Muscle layer of duodenum (tissue), 2 donors: ENCODE data around the gene HPGD.

ENCODE experiments used
- H3K27ac ChIP-seq: one replicate; pipeline ENCODE4 v1.7.0; 2013; ENCODE audit warnings: mild to moderate bottlenecking, low read length
- H3K27me3 ChIP-seq: one replicate; pipeline ENCODE4 v1.7.0; 2013; ENCODE audit warnings: low read depth, mild to moderate bottlenecking, control low read depth, low read length
- H3K36me3 ChIP-seq, 2 donors: one replicate each; pipeline ENCODE4 v1.7.0; 2013; ENCODE audit warnings: low read length in 2 of 2, control low read depth in 1 of 2, mild to moderate bottlenecking in 1 of 2; ENCODE audit not compliant: insufficient read depth in 2 of 2, control insufficient read depth in 1 of 2
- H3K4me1 ChIP-seq, 2 donors: one replicate each; pipeline ENCODE4 v1.7.0; 2013; ENCODE audit warnings: low read length in 2 of 2, mild to moderate bottlenecking in 2 of 2, control low read depth in 1 of 2, moderate library complexity in 1 of 2; ENCODE audit not compliant: insufficient read depth in 2 of 2, control insufficient read depth in 1 of 2
- H3K4me3 ChIP-seq, 2 donors: one replicate each; pipeline ENCODE4 v1.7.0; 2013; ENCODE audit warnings: low read length in 2 of 2, low read depth in 1 of 2, mild to moderate bottlenecking in 1 of 2
- H3K9me3 ChIP-seq, 2 donors: one replicate each; pipeline ENCODE4 v1.7.0; 2013; ENCODE audit warnings: low read length in 2 of 2, control low read depth in 1 of 2, mild to moderate bottlenecking in 1 of 2; ENCODE audit not compliant: control insufficient read depth in 1 of 2
- donor health status: healthy.

Gene HPGD

DNA sequence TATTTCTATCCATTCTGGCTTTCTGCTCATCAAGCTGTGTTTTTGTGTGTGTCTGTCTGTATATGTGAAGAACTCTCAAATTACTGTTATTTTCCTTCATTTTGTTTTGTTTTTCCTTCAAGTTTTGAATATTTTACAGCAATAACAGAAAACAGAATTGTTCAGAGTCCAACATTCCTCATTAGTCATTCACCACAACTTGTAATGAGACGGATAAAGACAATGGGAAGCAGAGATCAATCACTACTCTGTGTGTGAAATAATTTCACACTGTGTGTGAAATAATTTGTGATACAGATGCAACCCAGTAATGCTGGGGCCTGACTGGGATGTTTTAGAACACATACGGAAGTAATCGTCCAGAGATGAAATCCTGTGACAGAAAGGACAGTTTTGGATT, 55.2 kb downstream of the HPGD start:
- H3K27ac ChIP-seq: no peak overlapping the region
- H3K9me3 ChIP-seq: peaks cover 3% of the 10 kb centered on the region in 2 donors
- H3K36me3 ChIP-seq: no peaks in the 10 kb centered on the region
- no peaks in the 10 kb centered on the region for H3K4me1 ChIP-seq
- no peak overlapping the region for H3K4me3 ChIP-seq
- H3K27me3 ChIP-seq: no peaks in the 10 kb centered on the region

GRCh38 chr4:174464949-174465348, 57.3 kb downstream of the HPGD start:
- no peaks in the 10 kb centered on the region for H3K27me3 ChIP-seq
- H3K4me3 ChIP-seq: no peak overlapping the region
- no peaks in the 10 kb centered on the region for H3K36me3 ChIP-seq
- no peaks in the 10 kb centered on the region for H3K4me1 ChIP-seq
- peaks cover 3% of the 10 kb centered on the region in 2 donors for H3K9me3 ChIP-seq
- no peak overlapping the region for H3K27ac ChIP-seq

GRCh38 chr4:174461466-174462106, 60.7 kb downstream of the HPGD start:
- peaks cover 3% of the 10 kb centered on the region in 2 donors for H3K9me3 ChIP-seq
- H3K27me3 ChIP-seq: no peaks in the 10 kb centered on the region
- no peaks in the 10 kb centered on the region for H3K36me3 ChIP-seq
- H3K4me3 ChIP-seq: no peak overlapping the region
- no peak overlapping the region for H3K27ac ChIP-seq
- H3K4me1 ChIP-seq: peaks cover 0 to 2% of the 10 kb centered on the region in 2 donors

- peaks cover 3% of the 10 kb centered on the region in 2 donors for H3K9me3 ChIP-seq
- H3K27ac ChIP-seq: no peak overlapping the region
- no peaks in the 10 kb centered on the region for H3K36me3 ChIP-seq
- no peak overlapping the region for H3K4me3 ChIP-seq
- H3K27me3 ChIP-seq: no peaks in the 10 kb centered on the region
- peaks cover 0 to 4% of the 10 kb centered on the region in 2 donors for H3K4me1 ChIP-seq
These were observed 61.6 kb downstream of the HPGD start for GRCh38 chr4:174460684-174461083.

GRCh38 chr4:174457468-174457867, 64.8 kb downstream of the HPGD start:
- H3K27me3 ChIP-seq: no peaks in the 10 kb centered on the region
- peaks cover 0 to 4% of the 10 kb centered on the region in 2 donors for H3K4me1 ChIP-seq
- no peaks in the 10 kb centered on the region for H3K9me3 ChIP-seq
- no peak overlapping the region for H3K4me3 ChIP-seq
- H3K36me3 ChIP-seq: no peaks in the 10 kb centered on the region
- no peak overlapping the region for H3K27ac ChIP-seq

GRCh38 chr4:174454815-174455473, 67.3 kb downstream of the HPGD start:
- Histone ChIP-seq H3K4me3 (no peak overlapping the region), H3K36me3 (no peaks in the 10 kb centered on the region), H3K9me3 (no peaks in the 10 kb centered on the region), H3K4me1 (peaks cover 0 to 13% of the 10 kb centered on the region in 2 donors), H3K27ac (no peak overlapping the region), H3K27me3 (no peaks in the 10 kb centered on the region)

DNA sequence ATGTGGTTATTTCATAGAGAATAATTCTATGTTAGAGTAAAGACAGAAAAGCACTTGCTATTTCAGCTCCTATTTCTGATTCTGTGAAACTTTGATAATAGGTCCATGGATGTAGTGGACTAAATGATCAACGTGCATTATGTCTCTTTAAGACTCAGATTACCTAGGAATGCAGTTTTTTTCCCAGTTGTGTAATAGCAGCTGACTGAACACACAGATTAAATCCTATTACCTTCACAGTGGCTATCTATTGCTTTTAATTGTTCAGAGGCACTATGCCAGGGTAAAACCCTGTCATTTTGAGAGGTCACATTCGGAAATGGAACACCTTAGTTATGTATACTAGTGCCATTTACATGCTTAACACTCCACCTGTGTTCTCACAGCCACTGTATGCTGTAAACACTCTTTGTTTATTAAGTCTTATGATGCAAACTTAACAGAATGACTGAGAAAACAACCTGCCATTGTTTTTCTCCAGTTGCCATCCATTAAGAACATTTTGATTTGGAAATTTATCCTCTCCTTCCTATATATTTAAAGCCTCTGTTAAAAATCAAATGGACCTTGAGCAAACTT, 70.5 kb downstream of the HPGD start:
- Histone ChIP-seq H3K4me1 (peaks cover 0 to 24% of the 10 kb centered on the region in 2 donors), H3K36me3 (no peaks in the 10 kb centered on the region), H3K9me3 (no peaks in the 10 kb centered on the region), H3K4me3 (no peak overlapping the region), H3K27me3 (no peaks in the 10 kb centered on the region), H3K27ac (no peak overlapping the region)

- H3K27me3 ChIP-seq: no peaks in the 10 kb centered on the region
- no peaks in the 10 kb centered on the region for H3K9me3 ChIP-seq
- no peaks in the 10 kb centered on the region for H3K36me3 ChIP-seq
- no peak overlapping the region for H3K4me3 ChIP-seq
- peaks cover 0 to 20% of the 10 kb centered on the region in 2 donors for H3K4me1 ChIP-seq
- H3K27ac ChIP-seq: no peak overlapping the region
These were observed 71.5 kb downstream of the HPGD start for GRCh38 chr4:174450786-174451125.

GRCh38 chr4:174449944-174450785, 72.1 kb downstream of the HPGD start:
- Histone ChIP-seq H3K27me3 (no peaks in the 10 kb centered on the region), H3K9me3 (no peaks in the 10 kb centered on the region), H3K27ac (no peak overlapping the region), H3K36me3 (no peaks in the 10 kb centered on the region), H3K4me3 (no peak overlapping the region), H3K4me1 (peaks cover 0 to 20% of the 10 kb centered on the region in 2 donors)

DNA sequence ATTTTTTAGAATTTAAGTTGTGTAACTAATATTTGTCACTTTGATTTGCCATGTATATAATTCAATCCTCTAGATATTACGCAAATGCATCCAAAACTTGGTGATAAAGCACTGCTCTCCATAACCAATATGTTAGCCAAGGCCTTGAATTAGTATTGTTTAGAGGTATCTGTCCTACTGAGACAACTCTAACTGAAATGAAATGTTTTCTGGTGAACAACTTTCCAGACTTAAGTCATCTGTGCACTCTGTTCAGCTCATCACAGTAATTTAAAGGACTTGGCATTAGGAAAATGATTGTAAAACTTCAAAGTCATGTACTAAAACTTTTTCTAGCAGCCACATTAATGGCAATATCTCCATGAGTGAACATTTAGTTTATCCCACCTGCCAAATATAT, 73.1 kb downstream of the HPGD start:
- no peak overlapping the region for H3K4me3 ChIP-seq
- no peaks in the 10 kb centered on the region for H3K9me3 ChIP-seq
- H3K36me3 ChIP-seq: no peaks in the 10 kb centered on the region
- H3K4me1 ChIP-seq: peaks cover 0 to 20% of the 10 kb centered on the region in 2 donors
- no peak overlapping the region for H3K27ac ChIP-seq
- no peaks in the 10 kb centered on the region for H3K27me3 ChIP-seq

GRCh38 chr4:174444390-174444789, 77.9 kb downstream of the HPGD start:
- Histone ChIP-seq H3K27ac (no peak overlapping the region), H3K9me3 (no peaks in the 10 kb centered on the region), H3K36me3 (no peaks in the 10 kb centered on the region), H3K4me1 (peaks cover 0 to 11% of the 10 kb centered on the region in 2 donors), H3K27me3 (no peaks in the 10 kb centered on the region), H3K4me3 (no peak overlapping the region)
